HG02588 (cell line): Measurements from ENCODE around the gene DMRTB1.

Experiments
- ATAC-seq: cut with Tn5 transposase; IDR thresholded peaks from one replicate; pipeline ENCODE4 v1.9.1; 2021; ENCODE audit warnings: mild to moderate bottlenecking, moderate library complexity; ENCODE audit not compliant: unreplicated experiment

Gene DMRTB1

GRCh38 chr1:53484705-53485477, 25.7 kb downstream of the DMRTB1 start:
- no peak for ATAC-seq

GRCh38 chr1:53485478-53486394, 26.5 kb downstream of the DMRTB1 start:
- no peak for ATAC-seq

GRCh38 chr1:53486395-53487026, 27.3 kb downstream of the DMRTB1 start:
- no peak for ATAC-seq

- no peak for ATAC-seq
Measured at GRCh38 chr1:53490351-53490750, 31.2 kb downstream of the DMRTB1 start.

- ATAC-seq: no peak
Measured at GRCh38 chr1:53495633-53496345, 36.6 kb downstream of the DMRTB1 start.

GRCh38 chr1:53498555-53499131, 39.4 kb downstream of the DMRTB1 start:
- no peak for ATAC-seq

- no peak for ATAC-seq
Measured at GRCh38 chr1:53499257-53500203, 40.3 kb downstream of the DMRTB1 start.

- ATAC-seq: no peak
Measured at GRCh38 chr1:53500204-53501064, 41.2 kb downstream of the DMRTB1 start.

- ATAC-seq: no peak
Measured at GRCh38 chr1:53501065-53502005, 42.1 kb downstream of the DMRTB1 start.

GRCh38 chr1:53502641-53503432, 43.6 kb downstream of the DMRTB1 start:
- ATAC-seq: no peak

GRCh38 chr1:53503433-53504217, 44.4 kb downstream of the DMRTB1 start:
- ATAC-seq: no peak

- no peak for ATAC-seq
Measured at GRCh38 chr1:53504901-53505300, 45.7 kb downstream of the DMRTB1 start.

GRCh38 chr1:53505401-53505800, 46.2 kb downstream of the DMRTB1 start:
- no peak for ATAC-seq

- no peak for ATAC-seq
Measured at GRCh38 chr1:53505891-53506290, 46.7 kb downstream of the DMRTB1 start.

- ATAC-seq: no peak
Measured at GRCh38 chr1:53506355-53507050, 47.3 kb downstream of the DMRTB1 start.
